Stimulated activated CD4-positive, alpha-beta T cell treated with anti-CD3 and anti-CD28 coated beads, TNF-alpha, amount 100 ng/mL, for 1 hour (primary cell): ENCODE results near the gene MRPS15.
A peak's percentile ranks its signal among the peaks of the same experiment; 100 is the strongest.
"Not testable (repeated sequence)": the region's sequence is repeated elsewhere in the genome, so short reads cannot be mapped to it uniquely, and the experiment has no call there.

ENCODE experiments used
- DNase-seq, 3 donors: peaks; one replicate each; pipeline ENCODE4 v3.0.0-alpha.2; 2020; ENCODE audit warnings: low read depth in 3 of 3, low spot score in 1 of 3

The MRPS15 gene

DNA sequence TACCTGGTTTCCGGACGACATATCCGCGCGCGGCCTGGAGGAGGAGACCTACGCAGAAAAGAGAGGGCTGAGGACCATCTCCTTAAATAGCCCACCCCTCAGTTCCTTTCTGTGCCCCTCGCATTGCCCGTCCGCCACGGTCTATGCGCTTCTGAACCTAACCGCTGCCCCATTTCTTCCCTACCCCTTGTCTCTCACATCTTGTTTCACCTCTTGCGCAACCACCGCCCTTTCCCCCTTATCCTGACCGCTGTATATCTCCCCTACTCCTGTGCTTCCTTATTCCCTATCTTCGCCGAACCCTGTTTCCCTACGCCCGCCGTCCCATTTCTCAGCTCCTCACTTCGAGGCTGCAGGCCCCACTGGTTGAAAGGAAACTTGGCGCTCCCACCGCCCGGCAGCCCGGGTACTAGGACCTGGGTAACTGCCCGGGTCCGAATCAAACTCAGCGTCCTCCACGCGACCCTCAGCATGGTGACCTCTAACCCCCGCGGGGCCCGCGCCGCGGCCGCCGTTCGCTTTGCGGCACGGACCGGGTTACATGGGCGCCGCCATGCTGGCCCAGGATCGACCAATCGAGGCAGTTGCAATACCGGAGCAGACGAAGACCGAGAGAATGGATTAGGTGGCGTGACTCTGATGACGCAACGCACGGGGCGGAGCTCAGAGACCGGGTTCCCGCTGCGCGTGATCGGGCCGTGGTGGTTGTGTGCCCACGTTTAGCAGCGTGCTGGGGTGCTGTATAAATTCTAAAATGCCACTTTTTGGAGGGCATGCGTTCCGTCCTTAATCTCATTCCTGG, at the start of gene MRPS15:
Gene MRPS15 (minus strand): TSS at position 582 of the 802 bp plus-strand sequence. CDS start 109 bp downstream, at position 473.
- peak; percentile 74 to 95 (median 79) for DNase-seq

DNA sequence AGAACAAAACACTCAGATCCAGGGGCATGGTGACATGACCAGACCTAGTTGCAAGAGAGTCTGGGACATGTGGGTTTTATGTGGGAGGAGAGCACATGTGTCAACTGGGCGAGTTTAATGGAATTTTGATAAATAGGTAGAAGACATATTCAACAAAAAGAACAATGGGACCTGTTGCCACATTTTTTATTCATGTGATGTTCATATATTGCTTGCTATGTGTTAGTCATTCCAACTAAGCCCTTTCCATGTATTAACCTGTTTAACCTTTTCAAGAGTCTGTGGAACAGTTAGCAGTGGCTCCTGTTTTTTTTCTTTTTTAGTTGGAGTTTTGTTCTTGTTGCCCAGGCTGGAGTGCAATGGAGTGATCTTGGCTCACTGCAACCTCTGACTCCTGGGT, 48.7 kb upstream of the MRPS15 start:
- no peak for DNase-seq

DNA sequence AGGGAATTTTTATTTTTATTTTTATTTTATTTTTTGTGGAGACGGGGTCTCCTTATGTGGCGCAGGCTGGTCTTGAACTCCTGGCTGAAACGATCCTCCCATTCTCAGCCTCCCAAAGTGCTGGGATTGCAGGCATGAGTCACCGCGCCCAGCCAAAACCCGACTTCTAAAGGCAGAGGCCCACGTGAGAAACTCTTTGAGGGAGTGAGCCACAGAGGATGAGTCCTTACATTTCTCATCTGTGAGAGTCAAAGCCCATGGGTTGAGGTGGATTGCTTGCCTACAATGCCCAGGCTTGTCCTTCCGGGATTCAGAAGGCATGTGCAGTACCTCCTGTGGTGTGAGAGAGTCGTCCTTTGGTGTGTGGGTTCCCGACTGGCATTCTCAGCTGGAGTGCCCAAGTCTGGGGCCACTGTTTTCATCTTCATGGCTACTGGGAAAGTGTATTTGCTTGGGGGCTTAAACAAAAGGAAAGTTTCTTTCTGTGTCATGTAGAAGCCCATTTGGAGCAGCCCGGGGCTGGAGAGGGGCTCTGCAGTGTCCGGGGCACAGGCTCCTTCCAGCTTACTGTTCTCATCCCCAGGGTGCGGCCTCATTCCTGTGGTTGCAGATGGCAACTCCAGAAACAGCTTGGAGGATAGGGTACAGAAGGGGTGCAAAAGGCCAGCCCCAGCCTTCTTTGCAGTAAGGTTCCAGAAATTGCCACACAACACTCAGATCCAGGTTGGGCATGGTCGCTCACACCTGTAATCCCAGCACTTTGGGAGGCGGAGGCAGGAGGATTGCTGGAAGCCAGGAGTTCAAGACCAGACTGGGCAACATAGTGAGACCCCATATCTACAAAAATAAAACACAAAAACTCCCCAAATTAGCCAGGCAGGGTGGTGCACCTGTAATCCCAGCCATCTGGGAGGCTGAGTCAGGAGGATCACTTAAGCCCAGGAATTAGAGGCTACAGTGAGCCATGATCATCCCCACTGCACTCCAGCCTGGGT, 47.9 kb upstream of the MRPS15 start:
- DNase-seq: no peak

DNA sequence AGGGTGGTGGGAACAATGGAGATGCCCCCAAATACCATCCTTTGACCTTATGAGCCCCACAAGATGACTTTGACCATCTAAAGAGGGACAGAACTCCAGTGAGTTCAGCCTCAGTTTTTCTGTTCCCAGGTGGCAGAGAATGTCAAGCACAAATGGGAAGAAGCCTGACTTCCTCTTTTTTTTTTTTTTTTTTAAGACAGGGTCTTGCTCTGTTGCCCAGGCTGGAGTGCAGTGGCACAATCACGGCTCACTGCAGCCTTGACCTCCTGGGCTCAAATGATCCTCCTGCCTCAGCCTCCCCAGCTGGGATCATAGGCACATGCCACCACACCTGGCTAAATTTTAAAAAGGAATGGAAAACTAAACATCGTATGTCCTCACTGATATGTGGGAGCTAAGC, 47.0 kb upstream of the MRPS15 start:
- DNase-seq: not testable (repeated sequence)

DNA sequence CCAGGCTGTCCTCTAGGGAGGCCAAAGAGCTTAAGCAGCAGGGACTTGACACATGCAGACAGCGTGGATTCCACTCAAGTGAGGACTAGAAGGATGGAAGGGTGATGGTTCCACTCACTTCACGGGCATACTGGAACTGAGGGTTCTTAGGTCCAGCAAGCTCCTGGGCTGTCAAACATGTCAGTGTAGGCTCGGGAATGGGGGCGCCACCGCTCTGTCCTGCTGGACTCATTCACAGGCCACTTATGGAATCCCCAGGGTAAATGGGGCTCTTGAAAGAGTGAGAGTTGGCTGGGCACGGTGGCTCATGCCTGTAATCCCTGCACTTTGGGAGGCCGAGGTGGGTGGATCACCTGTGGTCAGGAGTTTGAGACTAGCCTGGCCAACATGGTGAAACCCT, 46.2 kb upstream of the MRPS15 start:
- DNase-seq: no peak

DNA sequence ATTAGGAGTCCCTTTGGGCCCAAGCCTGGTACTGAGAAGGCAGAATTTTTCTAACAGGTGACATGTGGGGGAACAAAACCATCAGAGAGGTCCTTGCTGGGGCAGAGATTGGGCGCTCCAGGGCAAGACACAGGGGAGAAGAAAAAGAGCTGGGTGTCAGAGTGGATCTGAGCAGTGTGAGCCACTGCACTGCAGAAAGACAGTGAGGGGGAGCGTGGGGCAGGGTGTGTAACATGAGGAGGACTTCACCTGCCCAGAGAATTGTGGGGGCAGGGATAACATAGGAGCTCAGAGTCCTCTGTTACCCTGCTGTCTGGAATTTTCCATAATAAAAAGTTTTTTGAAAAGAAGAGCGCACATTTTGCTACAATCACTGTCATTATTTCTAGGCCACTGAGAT, 44.1 kb upstream of the MRPS15 start:
- no peak for DNase-seq

DNA sequence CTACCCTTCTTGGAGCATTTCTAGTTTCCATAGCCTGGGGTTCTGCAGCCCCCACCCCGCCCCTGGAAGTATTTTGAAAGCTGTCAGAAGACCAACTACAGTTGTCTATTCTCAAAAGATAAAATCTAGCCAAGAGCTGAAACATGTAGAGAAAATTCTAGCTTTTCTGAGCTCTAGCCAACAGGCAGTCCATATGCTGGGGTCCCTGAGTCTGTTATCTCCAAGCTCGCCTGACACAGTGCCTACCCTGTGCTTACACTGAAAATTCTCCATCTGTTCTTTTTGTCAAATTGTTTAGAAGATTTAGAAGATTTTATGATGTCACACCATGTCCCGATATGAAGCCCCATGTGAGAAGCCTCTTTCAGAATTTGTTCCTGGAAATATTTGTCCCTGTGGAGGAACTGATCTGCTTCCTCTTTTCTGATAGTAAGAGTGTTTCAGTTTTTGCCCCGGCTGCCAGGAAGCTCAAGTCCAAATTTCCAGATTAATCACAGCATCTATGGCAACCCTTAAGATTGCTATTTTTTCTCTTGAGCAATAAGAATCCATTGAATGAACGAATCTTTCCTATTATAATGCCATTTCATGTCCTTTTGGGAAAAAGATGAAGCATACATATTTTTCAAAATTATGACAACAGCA, 42.2 kb upstream of the MRPS15 start:
- no peak for DNase-seq

DNA sequence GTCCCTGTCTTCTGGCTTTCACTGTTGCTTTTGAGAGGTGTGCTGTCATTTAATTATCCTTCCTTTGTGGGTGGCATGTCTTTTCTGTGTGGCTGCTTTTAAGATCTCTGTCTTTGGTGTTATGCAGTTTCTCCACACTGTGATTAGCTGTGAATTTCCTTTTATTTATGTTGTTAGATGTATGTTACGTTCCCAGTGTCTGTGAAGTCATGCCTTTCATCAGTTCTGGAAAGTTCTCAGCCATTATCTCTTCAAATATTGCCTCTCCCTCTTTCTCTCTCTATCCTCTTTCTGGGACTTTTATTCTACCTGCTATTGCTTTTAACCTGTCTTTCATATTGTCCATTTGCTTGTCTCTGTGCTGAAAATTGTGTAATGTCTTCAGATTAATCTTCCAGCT, 39.5 kb upstream of the MRPS15 start:
- DNase-seq: no peak

DNA sequence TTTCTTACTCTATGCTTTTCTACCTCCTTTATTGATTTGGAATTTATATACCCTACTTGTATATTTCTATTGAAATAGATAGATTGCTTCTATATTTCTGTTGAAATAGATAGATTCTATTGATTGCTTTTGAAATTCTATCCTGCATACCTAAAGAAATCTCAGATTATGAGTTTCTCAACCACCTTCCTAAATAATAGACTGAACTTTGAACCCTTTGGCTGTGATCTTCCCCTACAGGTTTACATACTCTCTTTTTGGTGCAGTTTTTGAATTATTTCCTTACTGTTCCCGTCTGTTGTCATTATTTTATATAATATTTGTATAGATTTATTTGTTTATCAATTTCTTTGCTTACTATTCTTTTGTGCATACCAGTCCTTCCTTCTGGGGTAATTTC, 39.0 kb upstream of the MRPS15 start:
- no peak for DNase-seq

DNA sequence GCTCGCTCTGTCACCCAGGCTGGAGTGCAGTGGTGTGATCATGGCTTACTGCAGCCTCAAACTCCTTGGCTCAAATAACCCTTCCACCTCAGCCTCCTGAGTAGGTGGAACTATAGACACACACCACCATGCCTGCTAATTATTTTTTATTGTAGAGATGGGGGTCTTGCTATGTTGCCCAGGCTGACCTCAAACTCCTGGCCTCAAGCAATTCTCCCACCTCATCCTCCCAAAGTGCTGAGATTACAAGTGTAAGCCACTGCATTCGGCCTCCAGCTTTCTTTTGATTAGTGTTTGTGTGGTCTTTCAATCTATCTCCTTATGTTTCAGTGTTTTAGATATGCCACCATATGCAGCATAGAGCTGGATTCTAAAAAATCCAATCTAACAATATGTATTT, 38.4 kb upstream of the MRPS15 start:
- no peak for DNase-seq

DNA sequence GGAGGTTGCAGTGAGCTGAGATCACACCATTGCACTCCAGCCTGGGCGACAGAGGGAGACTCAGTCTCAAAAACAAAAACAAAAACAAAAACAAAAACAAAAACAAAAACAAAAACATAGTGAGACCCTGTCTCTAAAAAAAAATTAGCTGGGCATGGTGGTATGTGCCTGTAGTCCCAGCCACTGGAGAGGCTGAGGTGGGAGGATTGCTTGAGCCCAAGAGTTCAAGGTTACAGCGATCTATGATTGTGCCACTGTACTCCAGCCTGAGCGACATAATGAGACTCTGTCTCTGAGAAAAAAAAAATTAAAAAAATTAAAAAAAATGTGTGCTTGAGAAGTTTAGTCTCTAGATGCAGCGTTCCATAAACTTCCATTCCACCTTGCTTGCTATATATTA, 37.7 kb upstream of the MRPS15 start:
- not testable (repeated sequence) for DNase-seq

DNA sequence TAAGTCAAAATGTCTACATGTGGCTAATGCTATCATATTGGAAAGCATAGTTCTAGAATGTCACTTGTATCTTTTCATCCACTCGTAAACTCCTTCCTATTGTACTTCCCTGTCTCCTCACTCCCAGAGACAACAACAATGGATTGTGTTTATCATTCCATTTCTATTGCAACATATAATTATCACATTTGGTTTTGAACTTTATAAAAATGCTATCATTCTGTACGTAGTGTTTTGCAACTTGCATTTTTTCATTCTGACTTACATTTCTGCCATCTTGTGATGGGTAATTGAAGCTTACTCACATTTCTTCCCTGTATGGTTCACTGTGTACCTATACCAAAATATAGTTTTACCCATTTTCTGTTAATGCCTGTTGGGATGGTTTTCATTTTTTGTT, 33.0 kb upstream of the MRPS15 start:
- no peak for DNase-seq

DNA sequence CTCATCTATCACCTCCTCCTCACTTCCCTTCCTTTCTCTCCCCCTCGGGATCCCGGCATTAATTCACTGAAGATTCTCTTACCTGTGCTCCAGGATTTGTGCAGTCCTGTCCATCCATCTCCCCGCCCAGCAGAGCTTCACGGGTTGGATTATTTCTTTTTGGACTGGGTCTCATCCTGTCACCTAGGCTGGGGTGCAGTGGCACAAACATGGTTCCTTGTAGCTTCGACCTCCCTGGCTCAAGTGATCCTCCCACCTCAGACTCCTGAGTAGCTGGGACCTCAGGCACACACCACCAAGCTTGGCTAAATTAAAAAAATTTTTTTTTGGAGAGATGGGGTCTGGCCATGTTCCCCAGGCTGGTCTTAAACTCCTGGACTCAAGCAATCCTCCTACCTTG, 30.8 kb upstream of the MRPS15 start:
- no peak for DNase-seq

DNA sequence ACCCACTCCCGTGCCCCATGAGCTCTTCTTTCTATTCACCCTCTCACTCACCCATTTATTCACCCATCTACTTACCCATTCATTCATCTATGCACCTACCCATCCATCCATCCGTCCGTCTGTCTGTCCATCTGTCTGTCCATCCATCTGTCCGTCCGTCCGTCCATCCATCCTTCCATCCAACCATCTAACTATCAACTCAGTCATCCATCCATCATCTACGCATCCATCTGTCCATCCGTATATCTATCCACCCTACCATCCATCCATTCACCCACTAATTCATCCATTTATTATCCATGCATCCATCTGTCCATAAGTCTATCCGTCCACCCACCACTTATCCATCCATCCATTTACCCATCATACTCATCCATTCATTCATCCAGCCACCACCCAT, 29.3 kb upstream of the MRPS15 start:
- no peak for DNase-seq

DNA sequence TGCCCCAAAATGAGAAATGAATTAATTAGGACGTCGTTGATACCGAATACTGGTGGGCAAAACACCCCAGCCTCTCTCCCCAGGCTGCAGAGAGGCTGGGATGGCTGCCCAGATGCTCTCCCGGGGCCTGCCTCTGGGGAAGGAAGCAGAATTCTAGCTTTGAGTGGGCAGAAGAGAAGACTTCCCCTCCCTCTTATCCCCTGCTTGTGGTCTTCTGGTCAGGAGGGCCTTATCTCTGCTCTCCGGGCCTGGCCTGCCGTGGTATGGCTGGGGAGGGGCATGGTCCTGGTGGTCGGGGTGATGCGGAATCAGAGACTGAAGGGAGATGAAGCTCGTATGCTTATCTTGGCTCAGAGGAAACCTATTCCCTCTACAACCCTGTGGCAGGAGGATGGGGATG, 28.3 kb upstream of the MRPS15 start:
- no peak for DNase-seq

DNA sequence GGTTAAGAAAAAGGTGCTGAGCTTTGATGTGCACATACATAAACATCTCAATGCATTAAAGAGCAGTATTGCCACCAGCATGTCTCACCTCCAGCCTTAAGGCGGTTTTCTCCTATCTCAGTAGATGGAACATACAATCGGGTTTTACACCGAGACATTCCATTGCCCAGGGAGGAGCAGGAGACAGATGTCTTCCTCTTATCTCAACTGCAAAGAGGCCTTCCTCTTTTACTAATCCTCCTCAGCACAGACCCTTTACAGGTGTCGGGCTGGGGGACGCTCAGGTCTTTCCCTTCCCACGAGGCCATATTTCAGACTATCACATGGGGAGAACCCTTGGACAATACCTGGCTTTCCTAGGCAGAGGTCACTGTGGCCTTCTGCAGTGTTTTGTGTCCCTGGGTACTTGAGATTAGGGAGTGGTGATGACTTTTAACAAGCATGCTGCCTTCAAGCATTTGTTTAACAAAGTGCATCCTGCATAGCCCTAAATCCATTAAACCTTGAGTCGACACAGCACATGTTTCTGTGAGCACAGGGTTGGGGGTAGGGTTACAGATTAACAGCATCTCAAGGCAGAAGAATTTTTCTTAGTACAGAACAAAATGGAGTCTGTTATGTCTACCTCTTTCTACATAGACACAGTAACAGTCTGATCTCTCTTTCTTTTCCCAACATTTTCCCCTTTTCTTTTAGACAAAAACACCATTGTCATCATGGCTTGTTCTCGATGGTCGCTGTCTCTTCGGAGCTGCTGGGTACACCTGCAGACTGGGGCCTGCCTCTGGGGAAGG, 25.3 kb upstream of the MRPS15 start:
- not testable (repeated sequence) for DNase-seq

DNA sequence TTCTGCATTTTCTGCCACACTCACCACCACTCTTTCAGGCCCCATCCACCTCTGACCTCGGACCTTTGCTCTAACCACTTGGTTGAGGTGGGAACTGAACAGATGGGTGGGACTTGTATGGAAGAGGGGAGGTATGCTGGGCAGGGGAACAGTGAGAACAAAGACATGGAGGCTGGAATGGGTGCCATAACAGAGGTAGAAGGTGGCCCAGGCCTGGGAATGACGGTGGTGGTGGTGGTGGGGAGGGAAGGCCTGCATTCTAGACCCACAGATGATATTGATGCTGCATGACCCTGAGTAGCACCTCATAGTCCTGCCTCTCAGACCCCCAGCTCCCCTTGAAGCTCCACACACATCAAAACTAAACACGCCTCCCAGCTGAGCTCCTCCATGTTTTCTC, 23.7 kb upstream of the MRPS15 start:
- DNase-seq: no peak

DNA sequence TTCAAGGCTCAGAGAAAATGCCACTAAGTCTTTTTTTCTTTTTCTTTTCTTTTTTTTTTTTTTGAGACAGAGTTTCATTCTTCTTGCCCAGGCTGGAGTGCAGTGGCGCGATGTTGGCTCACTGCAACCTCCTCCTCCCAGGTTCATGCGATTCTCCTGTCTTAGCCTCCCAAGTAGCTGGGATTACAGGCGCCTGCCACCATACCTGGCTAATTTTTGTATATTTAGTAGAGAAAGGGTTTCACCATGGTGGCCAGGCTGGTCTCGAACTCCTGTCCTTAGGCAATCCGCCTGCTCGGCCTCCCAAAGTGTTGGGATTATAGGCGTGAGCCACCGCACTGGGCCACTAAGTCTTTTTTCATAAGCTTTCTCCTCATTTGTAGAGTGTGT, 23.1 kb upstream of the MRPS15 start:
- not testable (repeated sequence) for DNase-seq

DNA sequence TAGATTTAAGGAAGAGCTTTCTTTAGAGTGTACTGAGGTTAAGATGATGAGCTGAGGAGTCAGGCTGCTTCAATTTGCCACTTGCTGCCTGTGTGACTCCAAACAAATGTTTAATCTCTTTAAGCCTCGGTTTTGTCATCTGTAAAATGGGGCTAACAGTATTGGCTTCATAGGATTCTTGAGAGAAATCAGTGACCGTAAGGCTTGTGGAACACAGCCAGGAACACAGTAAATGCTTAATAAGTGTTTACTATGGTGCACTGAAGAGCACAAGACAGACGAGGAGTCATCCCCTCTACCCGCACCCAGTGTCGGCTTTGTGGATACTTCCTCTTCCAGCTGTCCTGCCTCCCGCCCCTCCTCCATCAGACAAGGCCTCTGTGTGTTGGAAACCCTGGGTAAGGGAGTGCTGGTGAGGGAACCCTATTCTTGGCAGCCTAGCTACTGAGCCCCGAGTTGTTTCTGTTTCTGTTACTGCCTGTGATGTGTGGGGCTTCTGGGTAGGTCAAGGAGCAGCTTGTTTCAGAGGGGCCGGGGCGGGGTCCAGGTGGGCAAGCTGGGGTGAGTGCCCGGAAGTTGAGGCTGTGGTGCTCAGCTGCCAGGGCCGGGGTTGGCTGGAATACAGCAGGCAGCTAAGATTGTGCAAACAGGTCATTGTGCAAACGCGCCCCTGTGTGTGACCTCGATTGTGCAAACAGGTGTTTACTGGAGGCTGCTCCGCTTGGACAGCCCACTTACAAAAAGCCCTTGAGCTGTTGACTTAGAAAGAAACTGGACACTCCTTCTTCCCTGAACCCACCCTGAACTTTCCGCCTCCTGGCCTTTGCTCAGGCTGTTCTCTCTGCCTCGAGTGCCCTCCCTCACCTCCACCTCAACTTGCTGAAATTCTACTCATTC, 22.5 kb upstream of the MRPS15 start:
- no peak for DNase-seq

DNA sequence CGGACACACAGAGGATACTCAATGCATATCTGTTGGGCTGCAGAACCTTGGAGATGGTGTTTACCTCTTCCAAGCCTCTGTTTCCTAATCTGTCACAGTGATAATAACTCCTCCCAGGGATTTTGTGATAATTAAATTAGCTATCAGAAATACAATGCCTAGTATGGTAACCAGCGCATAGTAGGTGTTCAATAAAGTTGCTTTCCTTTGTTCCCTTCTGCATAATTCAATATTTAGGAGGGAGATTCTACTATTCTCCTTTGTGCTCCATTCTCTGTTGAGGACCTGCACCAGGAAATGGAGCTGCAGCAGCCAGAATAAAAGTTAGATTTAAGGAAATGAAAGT, 21.9 kb upstream of the MRPS15 start:
- no peak for DNase-seq
